DOHH2 (cell line): ENCODE data around the gene MEGF11.
A peak's percentile ranks its signal among the peaks of the same experiment; 100 is the strongest.

Experiments
- EZH2phosphoT487 ChIP-seq: fragments of 200-600 bp; sonication (generic); IDR thresholded peaks from 2 replicates; pipeline ENCODE4 v1.6.1; 2017; ENCODE audit warnings: borderline replicate concordance, mild to moderate bottlenecking, antibody characterized with exemption, low read length, moderate library complexity, mixed read lengths
- TF ChIP-seq, protein P1 (sequence below): fragments of 200-600 bp; sonication (generic); IDR thresholded peaks from one replicate; pipeline ENCODE4 v1.5.1; 2014; ENCODE audit warnings: antibody characterized with exemption, mild to moderate bottlenecking, low read depth, low read length; ENCODE audit not compliant: poor library complexity, severe bottlenecking

DNA sequence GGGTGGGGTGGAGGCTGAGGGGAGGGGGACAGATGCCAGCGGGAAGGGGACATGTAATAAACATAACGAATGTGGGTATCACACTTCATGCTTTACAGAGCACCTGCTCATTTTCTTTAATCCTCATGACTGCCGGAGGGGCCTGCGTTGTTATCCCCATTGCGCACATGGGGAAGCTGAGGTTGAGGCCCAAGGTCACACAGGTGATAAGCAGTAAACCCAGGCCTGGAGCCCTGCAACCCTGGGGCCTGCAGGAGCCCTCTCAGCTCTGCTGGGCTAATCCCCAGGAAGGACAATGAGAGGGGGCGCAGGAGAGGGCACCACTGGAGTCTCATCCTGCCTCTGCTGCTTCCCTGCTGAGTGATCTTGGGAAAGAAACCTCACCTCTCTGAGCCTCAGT lies 64.3 kb downstream of the MEGF11 start:
- TF ChIP-seq, protein P1, sequence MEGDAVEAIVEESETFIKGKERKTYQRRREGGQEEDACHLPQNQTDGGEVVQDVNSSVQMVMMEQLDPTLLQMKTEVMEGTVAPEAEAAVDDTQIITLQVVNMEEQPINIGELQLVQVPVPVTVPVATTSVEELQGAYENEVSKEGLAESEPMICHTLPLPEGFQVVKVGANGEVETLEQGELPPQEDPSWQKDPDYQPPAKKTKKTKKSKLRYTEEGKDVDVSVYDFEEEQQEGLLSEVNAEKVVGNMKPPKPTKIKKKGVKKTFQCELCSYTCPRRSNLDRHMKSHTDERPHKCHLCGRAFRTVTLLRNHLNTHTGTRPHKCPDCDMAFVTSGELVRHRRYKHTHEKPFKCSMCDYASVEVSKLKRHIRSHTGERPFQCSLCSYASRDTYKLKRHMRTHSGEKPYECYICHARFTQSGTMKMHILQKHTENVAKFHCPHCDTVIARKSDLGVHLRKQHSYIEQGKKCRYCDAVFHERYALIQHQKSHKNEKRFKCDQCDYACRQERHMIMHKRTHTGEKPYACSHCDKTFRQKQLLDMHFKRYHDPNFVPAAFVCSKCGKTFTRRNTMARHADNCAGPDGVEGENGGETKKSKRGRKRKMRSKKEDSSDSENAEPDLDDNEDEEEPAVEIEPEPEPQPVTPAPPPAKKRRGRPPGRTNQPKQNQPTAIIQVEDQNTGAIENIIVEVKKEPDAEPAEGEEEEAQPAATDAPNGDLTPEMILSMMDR = peak; percentile 12
- no peak for TF ChIP-seq EZH2phosphoT487
